Measurements from ENCODE around the gene KLK8.

GRCh38 chr19:51006406-51006805, 5.0 kb upstream of the KLK8 start:
- TF ChIP-seq, protein P1, sequence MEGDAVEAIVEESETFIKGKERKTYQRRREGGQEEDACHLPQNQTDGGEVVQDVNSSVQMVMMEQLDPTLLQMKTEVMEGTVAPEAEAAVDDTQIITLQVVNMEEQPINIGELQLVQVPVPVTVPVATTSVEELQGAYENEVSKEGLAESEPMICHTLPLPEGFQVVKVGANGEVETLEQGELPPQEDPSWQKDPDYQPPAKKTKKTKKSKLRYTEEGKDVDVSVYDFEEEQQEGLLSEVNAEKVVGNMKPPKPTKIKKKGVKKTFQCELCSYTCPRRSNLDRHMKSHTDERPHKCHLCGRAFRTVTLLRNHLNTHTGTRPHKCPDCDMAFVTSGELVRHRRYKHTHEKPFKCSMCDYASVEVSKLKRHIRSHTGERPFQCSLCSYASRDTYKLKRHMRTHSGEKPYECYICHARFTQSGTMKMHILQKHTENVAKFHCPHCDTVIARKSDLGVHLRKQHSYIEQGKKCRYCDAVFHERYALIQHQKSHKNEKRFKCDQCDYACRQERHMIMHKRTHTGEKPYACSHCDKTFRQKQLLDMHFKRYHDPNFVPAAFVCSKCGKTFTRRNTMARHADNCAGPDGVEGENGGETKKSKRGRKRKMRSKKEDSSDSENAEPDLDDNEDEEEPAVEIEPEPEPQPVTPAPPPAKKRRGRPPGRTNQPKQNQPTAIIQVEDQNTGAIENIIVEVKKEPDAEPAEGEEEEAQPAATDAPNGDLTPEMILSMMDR (IDR thresholded peaks at IDR 0.05), result no peak
- TF ChIP-seq EP300 (IDR thresholded peaks at IDR 0.05), result no peak

All from suprapubic skin (tissue), 3 donors.